ENCODE results near the gene NUDT16L1. TPM values are rescaled to one million over a fixed set of nuclear protein-coding genes. Genes with fewer than 3 reads are reported as not detected.

NUDT16L1 gene
- total RNA-seq, 1 donor, result 28.5 TPM

DNA sequence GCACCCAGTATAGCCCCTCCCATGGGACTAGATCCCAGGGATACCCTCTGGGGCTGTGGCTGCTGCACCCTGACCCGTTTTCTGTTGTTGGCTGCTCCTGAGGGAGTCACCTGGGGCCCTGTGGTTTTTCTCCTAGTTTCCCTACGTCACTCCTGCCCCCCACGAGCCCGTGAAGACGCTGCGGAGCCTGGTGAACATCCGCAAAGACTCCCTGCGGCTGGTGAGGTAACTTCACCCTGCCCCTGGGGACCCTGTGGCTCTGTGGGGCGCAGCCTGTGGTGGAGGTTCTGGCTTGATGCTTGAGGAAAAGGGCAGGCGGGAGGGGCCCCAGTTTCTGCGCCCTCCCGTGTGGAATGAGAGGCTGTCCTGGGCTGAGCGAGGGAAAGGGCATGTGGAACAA, 41.5 kb upstream of the NUDT16L1 start:
- no peak for DNase-seq (ENCODE audit: low read depth)
- H3K4me3 ChIP-seq (ENCODE audit: low read depth, low read length), result no peak overlapping the region
- TF ChIP-seq, protein P1, sequence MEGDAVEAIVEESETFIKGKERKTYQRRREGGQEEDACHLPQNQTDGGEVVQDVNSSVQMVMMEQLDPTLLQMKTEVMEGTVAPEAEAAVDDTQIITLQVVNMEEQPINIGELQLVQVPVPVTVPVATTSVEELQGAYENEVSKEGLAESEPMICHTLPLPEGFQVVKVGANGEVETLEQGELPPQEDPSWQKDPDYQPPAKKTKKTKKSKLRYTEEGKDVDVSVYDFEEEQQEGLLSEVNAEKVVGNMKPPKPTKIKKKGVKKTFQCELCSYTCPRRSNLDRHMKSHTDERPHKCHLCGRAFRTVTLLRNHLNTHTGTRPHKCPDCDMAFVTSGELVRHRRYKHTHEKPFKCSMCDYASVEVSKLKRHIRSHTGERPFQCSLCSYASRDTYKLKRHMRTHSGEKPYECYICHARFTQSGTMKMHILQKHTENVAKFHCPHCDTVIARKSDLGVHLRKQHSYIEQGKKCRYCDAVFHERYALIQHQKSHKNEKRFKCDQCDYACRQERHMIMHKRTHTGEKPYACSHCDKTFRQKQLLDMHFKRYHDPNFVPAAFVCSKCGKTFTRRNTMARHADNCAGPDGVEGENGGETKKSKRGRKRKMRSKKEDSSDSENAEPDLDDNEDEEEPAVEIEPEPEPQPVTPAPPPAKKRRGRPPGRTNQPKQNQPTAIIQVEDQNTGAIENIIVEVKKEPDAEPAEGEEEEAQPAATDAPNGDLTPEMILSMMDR (IDR thresholded peaks at IDR 0.05; ENCODE audit: insufficient read depth, low read depth, low read length), result no peak

DNA sequence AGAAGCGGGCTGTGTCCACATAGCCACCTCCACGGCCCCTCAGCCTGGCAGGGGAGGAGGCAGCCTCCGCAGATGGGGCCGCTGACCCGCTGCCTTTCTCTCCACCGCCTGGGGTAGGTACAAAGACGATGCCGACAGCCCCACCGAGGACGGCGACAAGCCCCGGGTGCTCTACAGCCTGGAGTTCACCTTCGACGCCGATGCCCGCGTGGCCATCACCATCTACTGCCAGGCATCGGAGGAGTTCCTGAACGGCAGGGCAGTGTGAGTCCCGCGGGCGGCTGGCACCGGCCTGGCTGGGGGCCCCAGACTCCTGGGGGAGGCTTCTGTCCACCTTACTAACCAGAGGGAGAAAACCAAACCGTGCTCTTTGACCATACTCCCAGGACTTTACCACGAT, 40.8 kb upstream of the NUDT16L1 start:
- TF ChIP-seq, protein P1 (IDR thresholded peaks at IDR 0.05; ENCODE audit: insufficient read depth, low read depth, low read length), result no peak
- no peak overlapping the region for H3K4me3 ChIP-seq (ENCODE audit: low read depth, low read length)
- DNase-seq (ENCODE audit: low read depth), result no peak

DNA sequence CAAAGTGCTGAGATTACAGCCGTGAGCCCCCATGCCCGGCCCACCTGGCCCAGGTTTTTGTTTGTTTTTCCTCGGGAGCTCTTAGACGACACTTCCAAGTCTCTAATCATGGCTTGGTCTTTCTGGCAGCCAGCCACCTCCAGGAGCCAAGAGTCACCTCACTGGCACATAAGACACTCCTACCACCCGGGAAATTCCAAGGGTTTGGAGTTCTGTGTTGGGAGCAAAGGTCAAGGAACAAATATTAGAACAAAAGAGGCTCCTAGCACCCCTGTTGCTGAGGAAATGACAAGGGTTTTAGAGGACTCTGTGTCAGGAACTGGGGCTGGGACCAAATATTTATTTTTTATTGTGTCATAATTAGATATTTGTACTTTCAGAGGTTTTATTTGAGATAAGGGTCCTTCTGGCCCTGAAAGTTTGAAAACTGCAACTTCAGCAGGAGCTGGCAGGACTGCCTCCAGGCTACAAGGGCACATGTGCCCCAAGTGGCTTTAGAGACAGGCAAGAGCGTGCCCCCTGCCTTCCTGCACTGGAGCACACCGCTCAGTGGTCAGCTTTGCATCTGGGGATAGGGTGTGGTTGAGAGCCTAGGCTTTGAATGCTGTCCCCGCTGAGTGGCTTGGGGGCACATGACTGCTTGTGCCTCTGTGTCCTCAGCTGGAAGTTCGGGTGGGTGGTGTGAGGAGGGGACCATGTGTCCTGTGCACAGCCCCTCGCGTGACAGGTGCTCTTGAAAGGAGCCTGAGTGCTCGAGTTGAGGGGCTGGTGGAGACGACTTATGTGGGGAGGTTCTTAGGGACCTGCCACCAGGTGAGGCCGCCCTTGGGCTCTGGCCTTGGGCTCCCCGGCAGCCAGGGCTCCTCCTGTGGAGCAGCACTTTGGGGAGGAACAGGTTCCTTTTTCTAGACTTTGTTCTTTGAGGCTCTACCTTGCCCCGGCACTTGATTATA, 39.1 kb upstream of the NUDT16L1 start:
- no peak for DNase-seq (ENCODE audit: low read depth)
- TF ChIP-seq, protein P1 (IDR thresholded peaks at IDR 0.05; ENCODE audit: insufficient read depth, low read depth, low read length), result no peak
- no peak overlapping the region for H3K4me3 ChIP-seq (ENCODE audit: low read depth, low read length)

DNA sequence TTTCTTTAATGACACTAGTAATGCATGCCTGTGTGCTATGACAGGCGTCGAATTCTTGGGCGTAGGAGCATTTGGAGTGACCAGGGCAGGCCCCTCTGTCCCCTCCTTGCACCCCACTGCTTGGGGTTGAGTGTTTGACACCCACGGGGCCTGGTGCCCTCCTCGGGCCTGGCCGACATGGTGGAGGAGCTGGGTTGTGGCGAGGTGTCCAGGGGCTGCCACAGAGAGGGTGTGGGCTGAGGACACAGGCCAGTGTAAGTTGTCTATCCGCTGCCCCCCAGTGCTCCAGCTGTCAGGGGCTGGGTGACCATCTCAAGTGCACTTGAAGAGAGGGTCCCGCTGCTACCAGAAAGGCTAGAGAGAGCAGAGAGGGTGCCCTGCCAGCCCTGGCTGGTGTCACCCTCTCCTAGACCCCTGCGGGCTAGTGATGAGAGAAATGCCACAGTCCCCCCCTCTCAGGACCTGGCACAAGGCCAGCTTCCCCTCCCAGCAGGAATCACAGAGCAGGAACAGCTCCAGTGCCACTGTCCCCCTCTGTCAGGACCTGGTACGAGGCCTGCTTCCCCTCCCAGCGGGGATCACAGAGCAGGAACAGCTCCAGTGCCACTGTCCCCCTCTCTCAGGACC, 38.3 kb upstream of the NUDT16L1 start:
- no peak for DNase-seq (ENCODE audit: low read depth)
- TF ChIP-seq, protein P1 (IDR thresholded peaks at IDR 0.05; ENCODE audit: insufficient read depth, low read depth, low read length), result no peak
- no peak overlapping the region for H3K4me3 ChIP-seq (ENCODE audit: low read depth, low read length)

DNA sequence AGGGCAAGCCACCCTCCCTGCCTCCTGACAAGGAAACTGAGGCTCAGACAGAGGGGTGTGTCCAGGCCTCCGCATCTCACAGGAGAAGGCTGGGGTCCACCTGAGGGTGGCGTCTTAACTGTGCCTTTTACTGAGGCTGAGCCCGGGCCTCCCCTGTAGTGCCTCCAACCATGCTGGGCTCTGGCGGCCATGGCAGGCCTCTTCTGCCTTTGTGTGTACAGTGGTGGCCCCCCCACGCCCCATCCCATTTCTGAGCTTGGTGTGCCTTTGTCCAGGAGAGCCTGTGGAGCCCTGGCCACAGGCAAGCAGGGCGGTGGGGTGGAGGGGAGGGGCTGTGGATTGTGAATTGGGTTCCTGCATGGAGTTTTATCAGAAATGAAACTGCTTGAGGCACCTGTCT, 37.6 kb upstream of the NUDT16L1 start:
- no peak for DNase-seq (ENCODE audit: low read depth)
- TF ChIP-seq, protein P1 (IDR thresholded peaks at IDR 0.05; ENCODE audit: insufficient read depth, low read depth, low read length), result no peak
- H3K4me3 ChIP-seq (ENCODE audit: low read depth, low read length), result no peak overlapping the region

DNA sequence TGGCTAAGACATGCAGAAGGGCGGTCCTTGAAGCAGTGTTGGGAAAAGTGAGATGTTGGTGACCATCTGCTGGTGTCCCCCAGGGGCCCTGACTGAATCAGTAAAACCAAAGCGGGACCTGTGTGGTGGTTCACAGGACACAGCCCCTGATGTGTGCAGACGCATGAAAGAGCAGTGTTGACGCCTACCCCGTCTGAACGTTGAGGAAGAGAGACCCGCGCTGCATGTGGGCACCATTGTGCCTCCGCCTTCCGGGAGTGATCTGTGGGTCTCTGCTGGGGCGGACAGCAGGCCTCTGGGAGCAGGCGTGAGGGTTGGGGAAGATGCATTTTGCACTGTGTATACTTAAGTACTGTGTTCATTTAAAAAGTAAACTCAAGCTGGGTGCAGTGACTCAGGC, 37.1 kb upstream of the NUDT16L1 start:
- DNase-seq (ENCODE audit: low read depth), result no peak
- TF ChIP-seq, protein P1 (IDR thresholded peaks at IDR 0.05; ENCODE audit: insufficient read depth, low read depth, low read length), result no peak
- no peak overlapping the region for H3K4me3 ChIP-seq (ENCODE audit: low read depth, low read length)

Data from fibroblast of villous mesenchyme (primary cell).